ENCODE measurements around the gene TRHDE. TPM values are rescaled to one million over a fixed set of nuclear protein-coding genes. Genes with fewer than 3 reads are reported as not detected.

TRHDE gene
- total and polyA plus RNA-seq, 9 of the 15 experiments (the other 6 are each of a cell fraction or from before 2014, with no cell fraction given) = 0.03 to 0.29 (median 0.09) TPM

- Histone ChIP-seq H3K9me1 (ENCODE audit: control insufficient read depth, insufficient read depth, low read length) (no peaks in the 10 kb centered on the region), H4K20me1 (replicated peaks; ENCODE audit: control insufficient read depth, insufficient read depth, low read length) (no peaks in the 10 kb centered on the region), H3K36me3 (ENCODE audit: control insufficient read depth, insufficient read depth, low read length) (no peaks in the 10 kb centered on the region), H3K27me3 (ENCODE audit: control insufficient read depth in 2 of 2, insufficient read depth in 2 of 2, low read length in 2 of 2) (no peaks in the 10 kb centered on the region), H3K9me3 (replicated peaks; ENCODE audit: control insufficient read depth, insufficient read depth, low read depth, low read length) (no peaks in the 10 kb centered on the region; the same call in 1 of the 2 replicates), H2AFZ (ENCODE audit: low read depth, low read length) (no peak overlapping the region), H3K79me2 (ENCODE audit: control insufficient read depth, insufficient read depth, low read length) (no peaks in the 10 kb centered on the region), H3K27ac (ENCODE audit: extremely low read depth, low read depth, low read length) (no peak overlapping the region), H3K4me2 (ENCODE audit: insufficient read depth, low read length) (no peak overlapping the region), H3K9ac (ENCODE audit: insufficient read depth in 1 of 2, low read depth in 2 of 2, low read length in 2 of 2) (no peak overlapping the region), H3K4me1 (replicated peaks in 1 of 2; ENCODE audit: control insufficient read depth in 2 of 2, insufficient read depth in 2 of 2, low read length in 2 of 2) (no peaks in the 10 kb centered on the region), H3K4me3 (no peak overlapping the region)
- no peak for FAIRE-seq
- TF ChIP-seq ZNF133 (CRISPR knock-in tag; IDR thresholded peaks at IDR 0.05) (no peak), DEAF1 (CRISPR knock-in tag; IDR thresholded peaks at IDR 0.05) (no peak), PPARD (CRISPR knock-in tag; IDR thresholded peaks at IDR 0.05) (no peak), RBM34 (IDR thresholded peaks at IDR 0.05; ENCODE audit: borderline replicate concordance, insufficient read depth, low read length) (no peak), KAT7 (CRISPR knock-in tag; IDR thresholded peaks at IDR 0.05; ENCODE audit: borderline replicate concordance) (no peak), NR2F6 (CRISPR knock-in tag; IDR thresholded peaks at IDR 0.05) (no peak), NR2C2 (CRISPR knock-in tag; IDR thresholded peaks at IDR 0.05) (no peak), NR2C2 (tag; IDR thresholded peaks at IDR 0.05) (no peak), ZNF764 (CRISPR knock-in tag; IDR thresholded peaks at IDR 0.05; ENCODE audit: low read depth) (no peak)
- TF ChIP-seq, protein P1, sequence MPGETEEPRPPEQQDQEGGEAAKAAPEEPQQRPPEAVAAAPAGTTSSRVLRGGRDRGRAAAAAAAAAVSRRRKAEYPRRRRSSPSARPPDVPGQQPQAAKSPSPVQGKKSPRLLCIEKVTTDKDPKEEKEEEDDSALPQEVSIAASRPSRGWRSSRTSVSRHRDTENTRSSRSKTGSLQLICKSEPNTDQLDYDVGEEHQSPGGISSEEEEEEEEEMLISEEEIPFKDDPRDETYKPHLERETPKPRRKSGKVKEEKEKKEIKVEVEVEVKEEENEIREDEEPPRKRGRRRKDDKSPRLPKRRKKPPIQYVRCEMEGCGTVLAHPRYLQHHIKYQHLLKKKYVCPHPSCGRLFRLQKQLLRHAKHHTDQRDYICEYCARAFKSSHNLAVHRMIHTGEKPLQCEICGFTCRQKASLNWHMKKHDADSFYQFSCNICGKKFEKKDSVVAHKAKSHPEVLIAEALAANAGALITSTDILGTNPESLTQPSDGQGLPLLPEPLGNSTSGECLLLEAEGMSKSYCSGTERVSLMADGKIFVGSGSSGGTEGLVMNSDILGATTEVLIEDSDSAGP (CRISPR knock-in tag; IDR thresholded peaks at IDR 0.05) = no peak
- TF ChIP-seq, protein P2, sequence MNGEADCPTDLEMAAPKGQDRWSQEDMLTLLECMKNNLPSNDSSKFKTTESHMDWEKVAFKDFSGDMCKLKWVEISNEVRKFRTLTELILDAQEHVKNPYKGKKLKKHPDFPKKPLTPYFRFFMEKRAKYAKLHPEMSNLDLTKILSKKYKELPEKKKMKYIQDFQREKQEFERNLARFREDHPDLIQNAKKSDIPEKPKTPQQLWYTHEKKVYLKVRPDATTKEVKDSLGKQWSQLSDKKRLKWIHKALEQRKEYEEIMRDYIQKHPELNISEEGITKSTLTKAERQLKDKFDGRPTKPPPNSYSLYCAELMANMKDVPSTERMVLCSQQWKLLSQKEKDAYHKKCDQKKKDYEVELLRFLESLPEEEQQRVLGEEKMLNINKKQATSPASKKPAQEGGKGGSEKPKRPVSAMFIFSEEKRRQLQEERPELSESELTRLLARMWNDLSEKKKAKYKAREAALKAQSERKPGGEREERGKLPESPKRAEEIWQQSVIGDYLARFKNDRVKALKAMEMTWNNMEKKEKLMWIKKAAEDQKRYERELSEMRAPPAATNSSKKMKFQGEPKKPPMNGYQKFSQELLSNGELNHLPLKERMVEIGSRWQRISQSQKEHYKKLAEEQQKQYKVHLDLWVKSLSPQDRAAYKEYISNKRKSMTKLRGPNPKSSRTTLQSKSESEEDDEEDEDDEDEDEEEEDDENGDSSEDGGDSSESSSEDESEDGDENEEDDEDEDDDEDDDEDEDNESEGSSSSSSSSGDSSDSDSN (IDR thresholded peaks at IDR 0.05; ENCODE audit: borderline replicate concordance in 1 of 2, low read depth in 2 of 2, low read length in 2 of 2) = no peak
- no peak for DNase-seq (ENCODE audit: extremely low read depth in 1 of 4, low spot score in 3 of 4)
- WGBS (ENCODE audit: insufficient coverage, low coverage, missing lambda C conversion rate) = 5% methylated on average over 1 of the region's 1 CpG
- no peak for ATAC-seq
- ChIA-PET POLR2A (interaction anchor here (0.6 kb wide), 1 partner anchor 66 kb away, joined by 3 read pairs; no protein-coding TSS in a partner anchor), CTCF (ENCODE audit: low intra/inter-chr PET ratio) (no interaction called here)
- in situ Hi-C loops (cut with MboI) (no loop called here), intact Hi-C loops (cut with micrococcal nuclease) (no loop called here)
- no TSS peak for BruUV-seq (replicated peaks)
These were observed 226.2 kb downstream of the TRHDE start for GRCh38 chr12:72498354-72498753.
